Right renal pelvis (tissue), 4 donors: Measurements from ENCODE around the gene ABCB8. TPM values are rescaled to one million over a fixed set of nuclear protein-coding genes. Genes with fewer than 3 reads are reported as not detected.
A peak's percentile ranks its signal among the peaks of the same experiment; 100 is the strongest.

Source experiments
- DNase-seq, 4 donors: peaks; one replicate each; pipeline ENCODE4 v3.0.0-alpha.2; 2013; ENCODE audit warnings: low read depth in 4 of 4, low spot score in 3 of 4, missing footprints in 1 of 4
- polyA plus RNA-seq, 4 donors: library from polyadenylated mRNA; unstranded; fragments of 120-200 nt; gene quantifications; one replicate each; pipeline ENCODE4 v1.2.1, GENCODE V29; 2013; ENCODE audit not compliant: insufficient read length in 4 of 4

The ABCB8 gene
- polyA plus RNA-seq, 4 donors = 18.7 to 23.7 (median 21.3) TPM

DNA sequence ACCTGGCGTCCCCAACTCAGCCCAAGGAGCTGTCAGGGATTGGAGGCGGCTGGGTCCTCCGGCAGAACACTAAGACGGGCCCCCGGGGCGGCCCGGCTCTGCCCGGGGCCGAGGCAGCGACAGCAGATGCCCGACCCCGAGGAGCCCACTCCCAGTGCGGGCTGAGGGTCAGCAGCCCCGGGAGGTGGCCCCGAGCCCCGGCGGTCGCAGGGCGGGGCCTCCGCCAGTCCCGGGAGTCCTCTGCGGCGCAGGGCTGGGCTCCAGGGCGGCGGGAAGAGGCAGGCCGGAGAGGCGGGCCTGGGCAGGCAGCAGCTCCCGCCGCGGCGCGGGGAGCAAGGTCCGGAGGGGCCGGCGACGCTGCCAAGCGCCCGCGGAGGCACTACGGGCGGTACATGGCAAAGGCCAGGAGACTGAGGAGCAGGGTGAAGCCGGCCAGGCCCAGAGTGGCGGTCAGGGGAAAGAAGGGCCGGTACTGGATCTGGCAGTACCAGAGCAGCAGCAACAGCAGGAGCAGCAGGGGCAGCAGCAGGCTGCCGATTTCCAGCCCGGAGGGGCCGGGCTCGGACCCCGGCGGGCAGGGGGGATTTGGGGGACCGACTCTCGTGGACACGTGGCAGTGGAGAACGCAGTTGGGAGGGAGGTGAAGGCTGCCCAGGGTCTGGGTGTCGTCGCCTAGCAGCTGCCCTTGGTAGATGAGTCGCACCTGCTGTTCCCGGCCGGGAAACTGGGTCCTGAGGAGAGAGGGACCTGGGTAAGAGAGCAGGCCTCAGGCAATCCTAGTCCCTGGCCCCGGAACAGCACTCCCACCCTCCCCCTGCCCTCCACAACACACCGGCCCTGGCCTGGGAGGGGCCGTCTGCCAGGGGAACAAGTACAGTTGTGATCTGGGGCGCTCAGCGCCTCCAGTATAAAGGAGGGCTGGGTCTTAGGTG, 53.2 kb downstream of the ABCB8 start:
- DNase-seq = no peak

DNA sequence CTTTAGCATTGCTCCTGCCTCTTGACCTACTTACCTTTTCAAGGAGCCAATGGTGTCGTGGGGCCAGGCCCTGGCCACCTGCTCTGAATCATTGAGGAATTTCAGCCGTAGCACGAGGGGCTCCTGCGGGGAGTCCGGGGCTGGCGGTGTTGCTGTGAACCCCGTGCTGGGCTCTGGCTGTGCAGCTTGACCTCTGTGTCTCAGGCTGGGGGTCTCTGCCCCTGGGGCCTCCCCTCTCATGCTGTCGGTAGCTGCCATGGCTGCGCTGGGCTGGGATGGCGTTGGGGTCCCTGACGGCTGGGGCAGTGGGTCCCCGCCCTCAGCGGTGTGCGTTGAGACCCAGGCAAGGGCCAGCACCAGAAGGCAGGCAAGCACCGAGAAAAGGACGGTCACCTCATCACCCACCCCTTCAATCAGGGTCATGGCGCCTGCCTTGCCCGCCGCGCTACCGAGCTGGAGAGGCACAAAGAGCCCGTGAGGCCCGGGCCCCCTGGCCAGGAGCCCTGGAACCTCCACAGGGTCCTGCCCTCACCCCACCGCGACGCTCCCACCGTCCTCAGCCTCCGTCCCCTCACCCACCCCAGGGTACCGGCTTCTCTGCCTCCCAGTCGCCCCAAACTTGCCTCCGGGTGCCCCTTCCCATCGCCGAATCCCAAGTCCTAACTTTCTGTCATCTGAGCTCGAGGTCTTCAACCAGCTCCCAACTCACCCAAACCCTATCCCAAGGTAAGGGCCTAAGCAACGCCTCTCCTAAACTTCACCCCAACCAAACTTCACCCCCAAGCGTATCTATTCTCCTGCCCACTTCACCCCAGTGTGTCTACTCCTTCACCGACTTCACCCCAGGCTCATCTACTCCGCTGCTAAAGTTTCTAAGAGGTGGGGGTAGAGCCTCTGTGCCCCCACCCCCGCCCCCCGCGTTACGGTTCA, 54.2 kb downstream of the ABCB8 start:
- no peak for DNase-seq

DNA sequence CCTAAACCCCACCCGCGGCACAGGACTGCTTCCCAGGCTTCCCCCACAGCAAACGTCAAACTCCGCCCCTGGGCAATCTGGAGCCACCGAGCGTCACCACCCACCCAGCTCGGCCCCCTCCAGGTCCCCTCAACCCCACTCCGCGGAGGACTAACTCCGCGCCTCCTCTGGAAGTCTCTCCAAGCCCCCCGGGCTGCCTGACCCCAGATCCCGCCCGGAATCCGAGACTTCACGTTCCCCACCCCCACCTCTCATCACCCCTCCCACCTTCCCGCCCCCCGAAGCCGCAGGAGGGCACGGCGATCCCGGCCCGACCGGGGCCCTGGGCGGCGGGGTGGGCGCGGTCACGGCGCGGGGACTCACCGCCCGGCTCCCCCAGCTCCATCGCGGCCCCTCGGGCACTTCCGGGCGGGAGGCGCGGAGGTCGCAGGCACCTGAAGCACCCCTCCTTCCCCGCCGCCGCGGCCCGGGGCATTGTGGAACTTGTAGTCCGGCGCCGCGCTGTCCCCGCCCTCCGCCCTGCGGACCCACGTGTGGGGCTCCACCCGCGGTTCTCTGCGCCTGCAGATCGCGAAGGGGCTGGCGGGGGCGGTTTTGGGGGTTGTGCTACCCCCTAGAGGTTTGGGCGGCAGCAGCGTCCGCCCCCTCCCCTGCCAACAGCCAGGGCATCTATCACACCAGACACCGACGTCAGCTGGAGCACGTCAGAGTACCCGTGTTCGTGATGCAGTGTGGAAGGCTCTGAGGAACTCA, 55.0 kb downstream of the ABCB8 start, which contains the start of gene TMUB1:
TMUB1 (minus strand) TSS at position 423 of the 753 bp plus-strand sequence. CDS start 930 bp downstream, outside the sequence.
- DNase-seq = no peak

DNA sequence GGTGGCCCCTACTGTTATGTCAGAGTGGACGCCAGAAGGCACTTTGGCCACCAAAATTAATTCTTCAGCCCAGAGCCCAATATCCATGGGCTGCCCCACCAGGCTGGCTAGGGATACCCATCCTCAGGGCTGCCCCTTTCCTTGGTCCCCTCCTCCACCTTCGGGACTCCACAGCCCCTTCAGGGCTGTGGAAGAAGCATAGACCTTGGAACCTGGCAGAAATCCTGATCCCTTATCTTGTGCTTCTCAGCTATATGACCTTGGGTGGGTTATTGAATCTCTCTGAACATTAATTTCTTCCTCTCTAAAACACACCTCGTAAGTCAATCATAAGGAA, 55.5 kb downstream of the ABCB8 start:
- no peak for DNase-seq

DNA sequence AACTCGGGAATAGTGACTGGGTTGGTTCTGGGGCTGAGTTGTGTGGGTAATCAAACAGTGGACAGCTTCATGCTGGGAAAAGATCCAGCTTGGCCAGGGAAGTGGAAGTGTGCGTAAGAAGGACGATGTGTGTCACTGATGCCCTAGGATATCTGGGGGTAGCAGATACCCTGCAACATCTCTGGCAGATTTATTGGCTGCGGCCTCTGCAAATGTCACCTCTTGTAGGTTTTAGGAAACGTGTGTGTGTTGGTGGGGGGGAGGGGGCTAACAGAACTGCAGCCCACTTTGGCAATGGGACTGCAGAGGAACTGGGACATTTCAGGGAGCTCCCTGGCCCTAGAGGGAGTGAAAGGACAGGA, 57.1 kb downstream of the ABCB8 start:
- DNase-seq = no peak

GRCh38 chr7:151085691-151086620, 57.7 kb downstream of the ABCB8 start, which contains the start of gene AGAP3:
AGAP3 (plus strand) TSS chr7:151086475; CDS start chr7:151086742, 267 bp downstream.
- DNase-seq = peak in 1 of 4 donors; percentile 74

DNA sequence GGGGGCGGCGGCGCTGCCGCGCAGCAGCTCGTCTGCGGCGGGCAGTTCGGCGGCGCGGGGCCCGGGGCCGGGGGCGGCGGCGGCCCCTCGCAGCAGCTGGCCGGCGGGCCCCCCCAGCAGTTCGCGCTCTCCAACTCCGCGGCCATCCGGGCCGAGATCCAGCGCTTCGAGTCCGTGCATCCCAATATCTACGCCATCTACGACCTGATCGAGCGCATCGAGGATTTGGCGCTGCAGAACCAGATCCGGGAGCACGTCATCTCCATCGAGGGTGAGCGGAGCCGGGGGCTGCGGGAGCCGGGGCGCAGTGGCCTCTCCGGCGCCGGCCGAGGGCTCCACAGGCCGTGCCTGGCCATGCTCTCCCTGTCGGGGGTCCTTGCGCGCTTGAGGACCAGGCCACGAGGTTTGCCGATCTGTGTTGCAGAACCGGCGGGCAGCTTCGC, 58.6 kb downstream of the ABCB8 start:
- no peak for DNase-seq

- no peak for DNase-seq
Observed at GRCh38 chr7:151087245-151088018, 59.2 kb downstream of the ABCB8 start.

GRCh38 chr7:151088019-151088855, 60.0 kb downstream of the ABCB8 start:
- no peak for DNase-seq

GRCh38 chr7:151088856-151089699, 60.8 kb downstream of the ABCB8 start:
- no peak for DNase-seq

GRCh38 chr7:151089893-151090730, 61.9 kb downstream of the ABCB8 start:
- DNase-seq = no peak

GRCh38 chr7:151091003-151091402, 62.8 kb downstream of the ABCB8 start:
- no peak for DNase-seq

DNA sequence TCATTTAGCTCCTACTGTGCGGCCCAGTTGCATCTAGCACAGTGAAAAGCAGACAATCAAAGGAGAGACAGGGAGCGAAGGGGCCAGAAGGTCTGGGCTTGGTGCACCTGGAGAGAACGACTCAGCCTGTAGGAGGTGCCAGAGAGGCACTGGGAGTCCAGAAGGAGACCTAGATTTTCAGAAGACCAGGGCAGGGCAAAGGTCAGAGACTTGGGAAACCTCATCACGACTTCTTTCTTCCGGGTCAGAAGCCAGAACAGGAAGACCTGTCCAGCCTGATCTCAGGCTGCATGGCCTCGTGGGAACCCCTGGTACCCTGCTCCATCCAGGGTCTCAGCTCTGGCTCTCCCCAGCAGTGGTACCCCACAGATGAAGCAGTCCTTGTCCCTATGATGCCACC, 63.2 kb downstream of the ABCB8 start:
- no peak for DNase-seq

DNA sequence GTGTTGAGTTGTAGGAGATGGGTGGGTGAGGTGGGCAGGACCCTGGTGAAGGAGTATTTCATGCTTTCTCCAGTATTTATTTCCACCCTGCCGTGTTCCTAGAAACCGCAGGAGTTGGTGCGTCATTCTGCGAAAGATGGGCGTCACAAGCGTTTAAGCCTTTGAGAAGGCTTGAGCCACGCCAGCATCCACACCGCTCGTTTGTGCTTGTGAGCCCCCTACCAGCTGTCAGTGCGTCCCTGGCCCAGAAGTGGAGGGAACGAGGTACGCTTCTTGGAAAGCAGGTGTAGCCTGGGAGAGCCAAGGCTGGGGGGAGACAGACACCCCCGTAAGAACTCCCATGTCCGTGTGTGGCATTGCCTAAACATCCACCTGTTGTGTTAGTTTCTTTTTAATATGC, 63.7 kb downstream of the ABCB8 start:
- no peak for DNase-seq

DNA sequence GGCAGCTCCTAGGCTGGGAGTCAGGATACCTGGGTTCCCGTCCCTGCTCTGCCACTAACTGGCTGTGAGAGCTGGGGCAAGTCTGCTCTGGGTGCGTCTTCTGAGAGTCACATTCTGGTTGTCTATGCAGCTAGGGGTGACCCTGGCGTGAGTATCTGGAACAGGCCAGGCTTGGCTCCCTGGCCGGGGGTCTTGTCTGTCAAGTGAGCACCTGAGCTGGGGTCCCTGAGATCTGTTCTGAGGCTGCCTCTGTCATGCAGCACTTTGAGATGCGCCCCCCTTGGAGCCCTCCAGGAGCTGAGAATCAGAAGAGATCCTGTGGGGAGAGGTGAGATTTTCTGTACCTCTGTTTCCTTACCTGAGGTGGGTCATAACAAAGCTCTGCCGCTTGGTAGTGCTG, 65.5 kb downstream of the ABCB8 start:
- no peak for DNase-seq

- no peak for DNase-seq
Observed at GRCh38 chr7:151094675-151095074, 66.4 kb downstream of the ABCB8 start.
